Calu3 (cell line): ENCODE results near the gene LKAAEAR1. TPM values are rescaled to one million over a fixed set of nuclear protein-coding genes. Genes with fewer than 3 reads are reported as not detected.

Source experiments
- BruUV-seq: library from RNA; stranded (reverse); fragments of 400-500 nt; replicated peaks from 2 replicates; lab custom pipeline; 2021; lab: Mats Ljungman, UMichigan
- CTCF ChIA-PET: fragments of 300-600 bp; sonication (Branson Sonifier 250); formaldehyde crosslinking; loops from one replicate; lab custom pipeline; 2022; ENCODE audit warnings: antibody characterized with exemption; lab: Charles Lee
- DNase-seq: peaks from one replicate; pipeline ENCODE4 v3.0.0; 2022
- H3K27ac Mint-ChIP-seq: one replicate; pipeline ENCODE4 v1.8.0; 2022; ENCODE audit warnings: mixed read lengths; ENCODE audit not compliant: unreplicated experiment
- H3K27me3 Mint-ChIP-seq: one replicate; pipeline ENCODE4 v1.8.0; 2022; ENCODE audit warnings: mixed read lengths; ENCODE audit not compliant: unreplicated experiment
- H3K36me3 Mint-ChIP-seq: one replicate; pipeline ENCODE4 v1.8.0; 2022; ENCODE audit warnings: mild to moderate bottlenecking, moderate library complexity, mixed read lengths; ENCODE audit not compliant: insufficient read depth, unreplicated experiment
- H3K4me1 Mint-ChIP-seq: one replicate; pipeline ENCODE4 v1.8.0; 2022; ENCODE audit warnings: mild to moderate bottlenecking, low read depth, mixed read lengths; ENCODE audit not compliant: unreplicated experiment
- H3K4me3 Mint-ChIP-seq: one replicate; pipeline ENCODE4 v1.8.0; 2022; ENCODE audit warnings: mild to moderate bottlenecking, low read depth, moderate library complexity, mixed read lengths; ENCODE audit not compliant: unreplicated experiment
- H3K9me3 Mint-ChIP-seq: one replicate; pipeline ENCODE4 v1.8.0; 2022; ENCODE audit warnings: low read depth, mixed read lengths; ENCODE audit not compliant: unreplicated experiment
- CTCF ChIP-seq: fragments of 200-600 bp; IDR thresholded peaks from one replicate; pipeline ENCODE4 v1.8.0; 2022; ENCODE audit warnings: antibody characterized with exemption; ENCODE audit not compliant: unreplicated experiment
- intact Hi-C: fragments of 100-400 bp; cut with micrococcal nuclease; formaldehyde crosslinking; loops from one replicate; pipeline ENCODE4 v1.10.0; 2022; ENCODE audit not compliant: unreplicated experiment
- total RNA-seq: library from RNA; stranded (reverse); gene quantifications from 2 replicates; pipeline ENCODE4 v1.2.3, GENCODE V29; 2022

The LKAAEAR1 gene
- total RNA-seq, 1 experiment from 2014 or later = not detected

DNA sequence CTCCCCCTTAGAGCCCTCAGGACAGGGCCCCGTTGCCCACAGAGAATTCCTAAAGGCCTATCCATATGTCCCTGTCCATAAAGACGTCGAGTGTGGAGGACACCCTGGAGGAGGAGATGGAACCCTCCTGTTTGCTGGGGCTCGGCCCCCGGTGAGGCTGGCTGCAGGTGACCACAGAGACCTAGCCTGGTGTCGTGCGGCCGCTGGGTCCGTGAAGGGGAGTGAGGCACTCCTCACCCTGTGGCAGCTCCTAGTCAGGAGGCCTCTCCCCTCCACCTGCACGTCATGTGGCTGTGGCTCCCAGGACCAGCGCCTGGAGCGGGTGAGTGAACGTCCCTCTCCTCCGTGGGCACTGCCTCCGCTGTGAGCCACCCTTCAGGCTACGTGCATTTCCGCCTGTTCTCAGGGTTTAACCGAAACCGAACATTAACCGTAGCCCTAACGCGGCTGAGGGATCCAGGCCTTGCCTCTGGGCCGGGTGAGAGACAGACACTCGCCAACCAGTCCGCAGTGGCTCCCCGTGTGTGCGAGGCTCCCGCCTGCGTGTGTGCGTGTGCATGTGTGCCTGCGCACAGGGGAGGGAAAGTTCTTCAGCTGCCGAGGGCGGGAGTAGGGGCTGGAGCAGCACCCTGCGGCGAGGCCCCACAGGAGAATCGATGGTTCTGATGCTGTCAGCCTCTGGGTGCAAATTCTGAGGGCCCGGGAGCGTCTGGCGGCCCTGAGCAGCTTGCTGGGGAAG is 27.1 kb downstream of the LKAAEAR1 start:
- peaks cover 2% of the 10 kb centered on the region for H3K36me3 Mint-ChIP-seq
- no peak for DNase-seq
- BruUV-seq = no TSS peak
- no peak overlapping the region for H3K4me3 Mint-ChIP-seq
- H3K4me1 Mint-ChIP-seq = peaks cover 19% of the 10 kb centered on the region
- peaks cover 40% of the 10 kb centered on the region for H3K27me3 Mint-ChIP-seq
- CTCF ChIA-PET = interaction anchor here (0.6 to 2.7 kb wide), 3 partner anchors 18 to 487 kb away, joined by 3 to 13 read pairs (median 7); partner anchors contain the start of gene PRPF6
- intact Hi-C loops = loop anchor here (10.0 kb wide), 1 partner anchor 162 kb away; the partner anchor contains the start of gene DNAJC5
- H3K9me3 Mint-ChIP-seq = no peaks in the 10 kb centered on the region
- TF ChIP-seq CTCF = no peak
- H3K27ac Mint-ChIP-seq = no peak overlapping the region

DNA sequence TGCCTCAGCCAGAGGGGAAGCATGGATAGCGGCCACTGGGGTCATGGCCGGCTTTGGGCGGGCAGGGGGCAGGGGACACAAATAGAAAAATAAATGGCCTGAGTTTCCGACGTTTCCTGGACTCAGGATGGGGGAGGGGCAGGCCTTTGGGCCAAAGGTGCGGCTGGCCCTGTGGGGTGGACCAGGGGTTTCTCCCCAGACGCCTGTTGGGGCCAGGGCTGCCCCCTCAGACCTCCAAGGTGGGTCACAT is 27.6 kb downstream of the LKAAEAR1 start:
- CTCF ChIA-PET = interaction anchor here (2.7 kb wide), 1 partner anchor 18 kb away, joined by 13 read pairs; no protein-coding TSS in a partner anchor
- Mint-ChIP-seq H3K27ac (no peak overlapping the region), H3K36me3 (no peaks in the 10 kb centered on the region), H3K9me3 (no peaks in the 10 kb centered on the region), H3K4me1 (peaks cover 19% of the 10 kb centered on the region), H3K4me3 (no peak overlapping the region), H3K27me3 (peaks cover 45% of the 10 kb centered on the region)
- no TSS peak for BruUV-seq
- intact Hi-C loops = loop anchor here (10.0 kb wide), 1 partner anchor 162 kb away; the partner anchor contains the start of gene DNAJC5
- TF ChIP-seq CTCF = no peak
- DNase-seq = no peak

DNA sequence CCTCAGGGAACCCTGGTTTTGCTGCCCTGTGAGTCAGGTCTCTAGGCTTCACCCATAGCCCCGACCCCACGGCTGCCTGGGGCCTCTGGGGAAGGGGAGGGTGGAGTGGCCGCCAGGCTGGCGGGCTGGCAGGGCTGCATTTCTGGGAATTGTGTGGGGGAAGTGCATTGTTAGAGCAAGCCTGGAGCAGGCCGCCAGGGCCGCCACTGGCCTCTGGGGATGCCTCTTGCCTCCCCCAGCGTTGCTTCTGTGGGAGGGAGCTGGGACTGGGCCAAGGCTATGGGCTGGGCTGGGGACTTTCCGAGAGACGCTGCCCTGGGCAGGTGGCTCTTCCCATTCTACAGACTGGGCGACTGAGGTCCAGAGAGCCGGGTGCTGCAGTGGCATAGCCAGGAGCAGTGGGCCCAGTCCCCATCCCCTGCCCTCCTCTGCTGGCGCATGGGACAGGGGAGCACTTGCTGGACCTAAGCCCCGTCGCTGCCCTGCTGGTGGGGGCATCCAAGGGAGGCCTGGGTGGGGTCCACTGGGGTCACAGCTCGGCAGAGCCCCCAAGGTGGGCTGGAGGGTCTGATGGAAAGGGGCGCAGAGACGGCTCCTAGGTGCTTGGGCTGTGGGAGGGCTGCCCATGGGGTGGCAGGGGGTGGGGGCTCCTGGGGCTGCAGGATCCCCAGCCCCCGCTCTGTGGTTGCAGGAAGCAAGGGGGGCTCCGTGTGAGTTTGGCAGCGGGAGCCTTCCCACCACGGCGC is 28.1 kb downstream of the LKAAEAR1 start:
- Mint-ChIP-seq H3K9me3 (no peaks in the 10 kb centered on the region), H3K4me3 (no peak overlapping the region), H3K36me3 (no peaks in the 10 kb centered on the region), H3K27ac (no peak overlapping the region), H3K4me1 (peaks cover 19% of the 10 kb centered on the region), H3K27me3 (peaks cover 50% of the 10 kb centered on the region)
- CTCF ChIA-PET = interaction anchor here (2.7 kb wide), 1 partner anchor 17 kb away, joined by 13 read pairs; no protein-coding TSS in a partner anchor
- no TSS peak for BruUV-seq
- no peak for TF ChIP-seq CTCF
- intact Hi-C loops = loop anchor here (10.0 kb wide), 1 partner anchor 161 kb away; the partner anchor contains the start of gene DNAJC5
- peak; percentile 41 for DNase-seq

- TF ChIP-seq CTCF = no peak
- no peak overlapping the region for H3K4me3 Mint-ChIP-seq
- H3K9me3 Mint-ChIP-seq = no peaks in the 10 kb centered on the region
- no TSS peak for BruUV-seq
- CTCF ChIA-PET = interaction anchor here (1.0 to 2.7 kb wide), 3 partner anchors 10 to 43 kb away, joined by 3 to 13 read pairs (median 5); no protein-coding TSS in a partner anchor
- H3K27ac Mint-ChIP-seq = no peak overlapping the region
- intact Hi-C loops = loop anchor here (10.0 kb wide), 1 partner anchor 161 kb away; the partner anchor contains the start of gene DNAJC5
- H3K36me3 Mint-ChIP-seq = no peaks in the 10 kb centered on the region
- H3K27me3 Mint-ChIP-seq = peaks cover 56% of the 10 kb centered on the region
- peaks cover 19% of the 10 kb centered on the region for H3K4me1 Mint-ChIP-seq
- DNase-seq = no peak
Measured at GRCh38 chr20:64055396-64055892, 28.8 kb downstream of the LKAAEAR1 start.
